Measurements from ENCODE around the gene CTDSPL.

Gene CTDSPL

GRCh38 chr3:37923569-37924040, 61.9 kb downstream of the CTDSPL start:
- Histone ChIP-seq H3K4me1 (ENCODE audit: control insufficient read depth, insufficient read depth, low read length, poor library complexity, severe bottlenecking) (no peaks in the 10 kb centered on the region), H3K4me3 (ENCODE audit: insufficient read depth, low read depth, low read length, poor library complexity, severe bottlenecking) (no peak overlapping the region), H3K36me3 (ENCODE audit: control insufficient read depth, insufficient read depth, low read length) (no peaks in the 10 kb centered on the region), H3K27ac (ENCODE audit: insufficient read depth, low read length, poor library complexity, severe bottlenecking) (no peak overlapping the region), H3K27me3 (replicated peaks; ENCODE audit: control insufficient read depth, insufficient read depth, low read length, poor library complexity, severe bottlenecking) (no peaks in the 10 kb centered on the region), H3K9me3 (ENCODE audit: control insufficient read depth, low read length) (no peaks in the 10 kb centered on the region)
- no peak for DNase-seq

DNA sequence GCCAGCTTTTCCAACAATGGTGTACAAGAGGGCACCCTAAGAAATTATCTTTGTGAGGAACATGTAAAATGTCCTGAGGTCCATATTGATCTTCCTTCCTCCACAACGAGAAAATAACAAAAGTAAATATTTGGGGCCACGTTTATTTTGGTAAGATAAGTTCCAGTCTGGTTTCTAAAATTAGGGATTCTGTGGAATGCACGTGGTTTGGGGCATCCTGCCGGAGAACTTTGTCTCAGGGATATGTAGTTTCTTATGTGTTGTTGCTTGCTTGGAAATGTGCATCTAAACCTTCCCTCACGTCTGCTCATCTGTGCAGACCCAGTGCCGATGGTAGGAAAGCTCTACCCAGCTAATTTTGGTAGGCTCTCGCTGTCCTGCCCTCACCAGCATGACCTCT, 62.8 kb downstream of the CTDSPL start:
- Histone ChIP-seq H3K27ac (ENCODE audit: insufficient read depth, low read length, poor library complexity, severe bottlenecking) (no peak overlapping the region), H3K4me3 (ENCODE audit: insufficient read depth, low read depth, low read length, poor library complexity, severe bottlenecking) (no peak overlapping the region), H3K36me3 (ENCODE audit: control insufficient read depth, insufficient read depth, low read length) (no peaks in the 10 kb centered on the region), H3K27me3 (replicated peaks; ENCODE audit: control insufficient read depth, insufficient read depth, low read length, poor library complexity, severe bottlenecking) (no peaks in the 10 kb centered on the region), H3K4me1 (ENCODE audit: control insufficient read depth, insufficient read depth, low read length, poor library complexity, severe bottlenecking) (no peaks in the 10 kb centered on the region), H3K9me3 (ENCODE audit: control insufficient read depth, low read length) (no peaks in the 10 kb centered on the region)
- no peak for DNase-seq

DNA sequence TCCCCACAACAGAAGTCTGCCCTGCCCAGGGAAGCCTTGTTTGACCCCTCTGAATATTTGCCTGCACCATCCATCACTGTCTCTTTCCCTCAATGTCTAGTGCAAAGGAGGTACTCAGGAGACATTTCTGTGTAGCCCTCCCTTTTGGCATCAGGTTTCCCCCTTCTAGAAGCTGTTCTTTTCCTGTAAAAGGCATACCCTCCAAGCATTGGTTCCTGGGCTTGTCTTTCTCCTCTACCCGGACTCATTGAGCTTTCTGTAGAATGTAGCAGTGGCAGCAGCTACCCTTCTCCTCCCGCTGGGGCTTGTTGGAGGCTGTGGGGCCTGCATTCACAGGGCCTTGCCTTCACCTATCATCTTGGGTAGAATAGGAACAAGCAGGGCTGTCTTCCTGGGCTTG, 63.5 kb downstream of the CTDSPL start:
- Histone ChIP-seq H3K4me1 (ENCODE audit: control insufficient read depth, insufficient read depth, low read length, poor library complexity, severe bottlenecking) (no peaks in the 10 kb centered on the region), H3K4me3 (ENCODE audit: insufficient read depth, low read depth, low read length, poor library complexity, severe bottlenecking) (no peak overlapping the region), H3K27me3 (replicated peaks; ENCODE audit: control insufficient read depth, insufficient read depth, low read length, poor library complexity, severe bottlenecking) (no peaks in the 10 kb centered on the region), H3K9me3 (ENCODE audit: control insufficient read depth, low read length) (no peaks in the 10 kb centered on the region), H3K36me3 (ENCODE audit: control insufficient read depth, insufficient read depth, low read length) (no peaks in the 10 kb centered on the region), H3K27ac (ENCODE audit: insufficient read depth, low read length, poor library complexity, severe bottlenecking) (no peak overlapping the region)
- DNase-seq = no peak

DNA sequence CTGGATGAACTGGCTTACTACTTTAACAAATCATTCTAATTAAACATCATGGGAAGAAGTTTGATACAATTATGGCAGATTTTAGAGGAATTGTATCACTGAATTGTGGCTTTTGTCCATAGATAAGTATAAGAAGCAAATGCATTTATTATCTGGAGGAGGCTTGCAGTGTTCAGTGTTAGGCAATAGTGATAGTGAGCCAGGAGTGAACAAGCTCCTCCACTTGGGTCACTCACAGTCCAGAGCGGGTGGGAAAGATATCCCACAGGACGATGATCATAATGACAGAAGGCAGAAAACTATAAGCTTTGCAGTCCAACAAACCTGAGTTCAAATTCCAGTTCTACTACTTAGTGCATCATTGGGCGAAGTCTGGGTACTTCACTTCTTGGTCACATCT, 64.9 kb downstream of the CTDSPL start:
- no peak overlapping the region for H3K27ac ChIP-seq (ENCODE audit: insufficient read depth, low read length, poor library complexity, severe bottlenecking)
- H3K4me1 ChIP-seq (ENCODE audit: control insufficient read depth, insufficient read depth, low read length, poor library complexity, severe bottlenecking) = no peaks in the 10 kb centered on the region
- no peaks in the 10 kb centered on the region for H3K9me3 ChIP-seq (ENCODE audit: control insufficient read depth, low read length)
- no peaks in the 10 kb centered on the region for H3K27me3 ChIP-seq (replicated peaks; ENCODE audit: control insufficient read depth, insufficient read depth, low read length, poor library complexity, severe bottlenecking)
- H3K36me3 ChIP-seq (ENCODE audit: control insufficient read depth, insufficient read depth, low read length) = no peaks in the 10 kb centered on the region
- no peak overlapping the region for H3K4me3 ChIP-seq (ENCODE audit: insufficient read depth, low read depth, low read length, poor library complexity, severe bottlenecking)
- no peak for DNase-seq

- Histone ChIP-seq H3K4me3 (ENCODE audit: insufficient read depth, low read depth, low read length, poor library complexity, severe bottlenecking) (no peak overlapping the region), H3K27me3 (replicated peaks; ENCODE audit: control insufficient read depth, insufficient read depth, low read length, poor library complexity, severe bottlenecking) (no peaks in the 10 kb centered on the region), H3K36me3 (ENCODE audit: control insufficient read depth, insufficient read depth, low read length) (no peaks in the 10 kb centered on the region), H3K27ac (ENCODE audit: insufficient read depth, low read length, poor library complexity, severe bottlenecking) (no peak overlapping the region), H3K4me1 (ENCODE audit: control insufficient read depth, insufficient read depth, low read length, poor library complexity, severe bottlenecking) (no peaks in the 10 kb centered on the region), H3K9me3 (ENCODE audit: control insufficient read depth, low read length) (no peaks in the 10 kb centered on the region)
- DNase-seq = no peak
These were observed 68.8 kb downstream of the CTDSPL start for GRCh38 chr3:37930495-37930894.

- no peaks in the 10 kb centered on the region for H3K9me3 ChIP-seq (ENCODE audit: control insufficient read depth, low read length)
- no peak overlapping the region for H3K27ac ChIP-seq (ENCODE audit: insufficient read depth, low read length, poor library complexity, severe bottlenecking)
- no peak overlapping the region for H3K4me3 ChIP-seq (ENCODE audit: insufficient read depth, low read depth, low read length, poor library complexity, severe bottlenecking)
- H3K27me3 ChIP-seq (replicated peaks; ENCODE audit: control insufficient read depth, insufficient read depth, low read length, poor library complexity, severe bottlenecking) = no peaks in the 10 kb centered on the region
- H3K4me1 ChIP-seq (ENCODE audit: control insufficient read depth, insufficient read depth, low read length, poor library complexity, severe bottlenecking) = no peaks in the 10 kb centered on the region
- DNase-seq = no peak
- H3K36me3 ChIP-seq (ENCODE audit: control insufficient read depth, insufficient read depth, low read length) = no peaks in the 10 kb centered on the region
These were observed 70.8 kb downstream of the CTDSPL start for GRCh38 chr3:37932505-37932904.

GRCh38 chr3:37934631-37935289, 73.1 kb downstream of the CTDSPL start:
- no peaks in the 10 kb centered on the region for H3K9me3 ChIP-seq (ENCODE audit: control insufficient read depth, low read length)
- no peaks in the 10 kb centered on the region for H3K4me1 ChIP-seq (ENCODE audit: control insufficient read depth, insufficient read depth, low read length, poor library complexity, severe bottlenecking)
- no peak overlapping the region for H3K27ac ChIP-seq (ENCODE audit: insufficient read depth, low read length, poor library complexity, severe bottlenecking)
- no peaks in the 10 kb centered on the region for H3K27me3 ChIP-seq (replicated peaks; ENCODE audit: control insufficient read depth, insufficient read depth, low read length, poor library complexity, severe bottlenecking)
- no peaks in the 10 kb centered on the region for H3K36me3 ChIP-seq (ENCODE audit: control insufficient read depth, insufficient read depth, low read length)
- DNase-seq = no peak
- no peak overlapping the region for H3K4me3 ChIP-seq (ENCODE audit: insufficient read depth, low read depth, low read length, poor library complexity, severe bottlenecking)

GRCh38 chr3:37935290-37935668, 73.6 kb downstream of the CTDSPL start:
- H3K36me3 ChIP-seq (ENCODE audit: control insufficient read depth, insufficient read depth, low read length) = no peaks in the 10 kb centered on the region
- H3K4me1 ChIP-seq (ENCODE audit: control insufficient read depth, insufficient read depth, low read length, poor library complexity, severe bottlenecking) = no peaks in the 10 kb centered on the region
- H3K9me3 ChIP-seq (ENCODE audit: control insufficient read depth, low read length) = no peaks in the 10 kb centered on the region
- H3K4me3 ChIP-seq (ENCODE audit: insufficient read depth, low read depth, low read length, poor library complexity, severe bottlenecking) = no peak overlapping the region
- no peak overlapping the region for H3K27ac ChIP-seq (ENCODE audit: insufficient read depth, low read length, poor library complexity, severe bottlenecking)
- no peaks in the 10 kb centered on the region for H3K27me3 ChIP-seq (replicated peaks; ENCODE audit: control insufficient read depth, insufficient read depth, low read length, poor library complexity, severe bottlenecking)
- DNase-seq = no peak

DNA sequence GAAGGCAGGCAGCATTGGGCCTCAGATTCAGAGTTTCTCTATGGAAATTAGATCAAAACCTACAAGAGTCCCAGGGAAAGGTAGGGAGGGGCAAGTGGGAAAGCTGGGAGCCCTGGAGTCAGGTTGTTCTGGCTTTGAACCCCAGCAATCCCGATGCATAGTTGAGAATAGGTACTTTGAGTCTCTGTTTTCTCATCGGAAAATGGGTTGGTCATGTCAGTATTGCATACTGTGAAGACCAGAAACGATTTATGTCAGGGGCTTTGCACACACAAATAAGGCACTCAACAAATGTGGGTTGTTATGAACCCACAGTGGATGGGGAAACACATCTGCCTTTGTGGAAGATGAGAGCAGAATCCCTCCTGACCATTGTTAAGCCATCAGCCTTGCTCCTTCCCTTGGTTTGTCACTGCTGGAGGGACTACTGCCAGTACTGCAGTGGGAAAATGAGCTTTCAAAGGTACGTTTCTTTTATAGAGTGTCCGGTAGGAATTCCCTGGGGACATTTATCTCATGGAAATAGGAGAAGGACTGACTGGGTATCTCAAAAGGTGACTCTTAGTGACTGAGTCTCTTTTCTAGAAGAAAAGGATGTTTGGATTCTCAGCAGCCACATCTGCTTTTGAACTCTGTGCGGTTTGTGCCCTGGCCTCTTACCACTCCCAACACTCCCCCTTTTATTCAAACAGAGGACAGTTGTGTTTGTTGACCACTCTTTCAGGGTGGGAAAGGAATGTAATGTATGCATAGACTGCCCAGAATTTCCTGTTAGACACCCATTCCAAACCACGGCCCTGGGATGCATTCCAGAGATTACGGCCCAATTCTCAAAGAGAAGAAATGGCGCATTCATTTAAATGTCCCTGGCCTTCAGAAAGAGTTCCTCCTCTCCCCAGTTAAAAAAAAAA, 74.3 kb downstream of the CTDSPL start:
- Histone ChIP-seq H3K4me1 (ENCODE audit: control insufficient read depth, insufficient read depth, low read length, poor library complexity, severe bottlenecking) (no peaks in the 10 kb centered on the region), H3K27me3 (replicated peaks; ENCODE audit: control insufficient read depth, insufficient read depth, low read length, poor library complexity, severe bottlenecking) (no peaks in the 10 kb centered on the region), H3K27ac (ENCODE audit: insufficient read depth, low read length, poor library complexity, severe bottlenecking) (no peak overlapping the region), H3K9me3 (ENCODE audit: control insufficient read depth, low read length) (no peaks in the 10 kb centered on the region), H3K36me3 (ENCODE audit: control insufficient read depth, insufficient read depth, low read length) (no peaks in the 10 kb centered on the region), H3K4me3 (ENCODE audit: insufficient read depth, low read depth, low read length, poor library complexity, severe bottlenecking) (no peak overlapping the region)
- no peak for DNase-seq

GRCh38 chr3:37937156-37937555, 75.5 kb downstream of the CTDSPL start:
- no peak overlapping the region for H3K27ac ChIP-seq (ENCODE audit: insufficient read depth, low read length, poor library complexity, severe bottlenecking)
- H3K27me3 ChIP-seq (replicated peaks; ENCODE audit: control insufficient read depth, insufficient read depth, low read length, poor library complexity, severe bottlenecking) = no peaks in the 10 kb centered on the region
- no peak for DNase-seq

More at GRCh38 chr3:37937156-37937555, 75.5 kb downstream of the CTDSPL start:
- Histone ChIP-seq H3K36me3 (ENCODE audit: control insufficient read depth, insufficient read depth, low read length) (no peaks in the 10 kb centered on the region), H3K9me3 (ENCODE audit: control insufficient read depth, low read length) (no peaks in the 10 kb centered on the region), H3K4me3 (ENCODE audit: insufficient read depth, low read depth, low read length, poor library complexity, severe bottlenecking) (no peak overlapping the region), H3K4me1 (ENCODE audit: control insufficient read depth, insufficient read depth, low read length, poor library complexity, severe bottlenecking) (no peaks in the 10 kb centered on the region)

Data from effector memory CD4-positive, alpha-beta T cell (primary cell).